Osteoblast (primary cell): ENCODE data around the gene LZTR1. TPM values are rescaled to one million over a fixed set of nuclear protein-coding genes. Genes with fewer than 3 reads are reported as not detected.

Source experiments
- DNase-seq: peaks from one replicate; pipeline ENCODE4 v3.0.0; 2011; ENCODE audit warnings: low spot score, mixed read lengths; ENCODE audit not compliant: insufficient read length; ENCODE audit errors: missing footprints
- H2AFZ ChIP-seq: 2 replicates; pipeline ENCODE4 v1.6.0; 2011; ENCODE audit warnings: mild to moderate bottlenecking, low read length
- H3K27ac ChIP-seq: 2 replicates; pipeline ENCODE4 v1.5.1; 2011; ENCODE audit warnings: mild to moderate bottlenecking, low read depth, low read length, moderate library complexity
- H3K27me3 ChIP-seq: 2 replicates; pipeline ENCODE4 v1.6.0; 2012; ENCODE audit warnings: mild to moderate bottlenecking, control low read depth, inconsistent platforms, low read length, moderate library complexity; ENCODE audit not compliant: insufficient read depth
- H3K36me3 ChIP-seq: 2 replicates; pipeline ENCODE4 v1.5.1; 2011; ENCODE audit warnings: mild to moderate bottlenecking, low read length, control low read depth, moderate library complexity; ENCODE audit not compliant: insufficient read depth
- H3K4me1 ChIP-seq: 2 replicates; pipeline ENCODE4 v1.5.1; 2011; ENCODE audit warnings: mild to moderate bottlenecking, low read length, control low read depth, moderate library complexity; ENCODE audit not compliant: insufficient read depth
- H3K4me2 ChIP-seq: 2 replicates; pipeline ENCODE4 v1.6.0; 2011; ENCODE audit warnings: mild to moderate bottlenecking, low read length; ENCODE audit not compliant: insufficient read depth
- H3K4me3 ChIP-seq: fragments of 200-600 bp; sonication (generic); 3 replicates; pipeline ENCODE4 v1.5.1; 2012; ENCODE audit warnings: mild to moderate bottlenecking, low read length, inconsistent platforms; ENCODE audit not compliant: insufficient read depth
- H3K79me2 ChIP-seq: 2 replicates; pipeline ENCODE4 v1.6.0; 2012; ENCODE audit warnings: mild to moderate bottlenecking, low read length, control low read depth, inconsistent platforms; ENCODE audit not compliant: insufficient read depth
- H3K9me3 ChIP-seq: 2 replicates; pipeline ENCODE4 v1.5.1; 2011; ENCODE audit warnings: low read depth, low read length, control low read depth
- H4K20me1 ChIP-seq: 2 replicates; pipeline ENCODE4 v1.6.0; 2012; ENCODE audit warnings: mild to moderate bottlenecking, low read length, control low read depth; ENCODE audit not compliant: insufficient read depth
- total RNA-seq: library from RNA; depleted of rRNA; stranded (reverse); fragments of >200 nt; gene quantifications from 2 replicates; pipeline ENCODE4 v1.2.3, GENCODE V29; 2012
- TF ChIP-seq, protein P1 (sequence below): IDR thresholded peaks from 2 replicates; pipeline ENCODE4 v1.5.1; 2011; ENCODE audit warnings: mild to moderate bottlenecking, low read depth, low read length, moderate library complexity; ENCODE audit errors: extremely low read depth

The LZTR1 gene
- total RNA-seq, 1 donor, result 56.8 TPM

DNA sequence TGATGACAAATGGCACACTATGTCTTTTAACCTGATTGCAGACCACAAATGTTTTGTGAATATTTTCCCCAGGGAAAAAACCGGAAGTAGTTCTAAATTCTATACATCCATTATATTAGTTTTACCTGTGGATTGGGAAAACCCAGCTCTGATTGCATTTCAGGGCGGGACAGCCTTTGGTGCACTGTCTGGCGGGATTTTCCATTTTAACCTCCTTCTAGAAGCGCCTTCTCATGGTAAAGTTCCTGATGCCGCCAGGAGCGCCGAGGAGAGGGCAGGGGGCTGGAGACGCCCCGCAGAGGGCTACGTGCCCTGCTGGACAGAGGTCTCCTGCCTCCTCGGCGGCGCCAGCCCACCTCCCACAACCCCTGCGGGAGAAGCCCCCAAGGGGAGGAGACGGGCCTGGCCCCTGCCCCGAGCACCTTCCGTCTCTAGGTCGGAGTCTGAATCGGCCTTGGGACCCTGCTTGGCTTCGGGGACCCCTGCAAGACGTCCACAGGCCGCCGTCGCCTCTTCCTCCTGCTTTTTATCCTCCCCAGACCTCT is 31.6 kb downstream of the LZTR1 start:
- peak overlapping the region; percentile 92 for H3K4me2 ChIP-seq
- H3K4me1 ChIP-seq, result peaks cover 27% of the 10 kb centered on the region
- peaks cover 8% of the 10 kb centered on the region for H4K20me1 ChIP-seq
- no peaks in the 10 kb centered on the region for H3K79me2 ChIP-seq
- DNase-seq, result peak; percentile 52
- H3K36me3 ChIP-seq, result no peaks in the 10 kb centered on the region
- peak overlapping the region; percentile 93 for H2AFZ ChIP-seq
- peak overlapping the region; percentile 82 for H3K4me3 ChIP-seq
- H3K27me3 ChIP-seq, result no peaks in the 10 kb centered on the region
- peak overlapping the region; percentile 58 for H3K27ac ChIP-seq
- H3K9me3 ChIP-seq, result no peaks in the 10 kb centered on the region
- TF ChIP-seq, protein P1, sequence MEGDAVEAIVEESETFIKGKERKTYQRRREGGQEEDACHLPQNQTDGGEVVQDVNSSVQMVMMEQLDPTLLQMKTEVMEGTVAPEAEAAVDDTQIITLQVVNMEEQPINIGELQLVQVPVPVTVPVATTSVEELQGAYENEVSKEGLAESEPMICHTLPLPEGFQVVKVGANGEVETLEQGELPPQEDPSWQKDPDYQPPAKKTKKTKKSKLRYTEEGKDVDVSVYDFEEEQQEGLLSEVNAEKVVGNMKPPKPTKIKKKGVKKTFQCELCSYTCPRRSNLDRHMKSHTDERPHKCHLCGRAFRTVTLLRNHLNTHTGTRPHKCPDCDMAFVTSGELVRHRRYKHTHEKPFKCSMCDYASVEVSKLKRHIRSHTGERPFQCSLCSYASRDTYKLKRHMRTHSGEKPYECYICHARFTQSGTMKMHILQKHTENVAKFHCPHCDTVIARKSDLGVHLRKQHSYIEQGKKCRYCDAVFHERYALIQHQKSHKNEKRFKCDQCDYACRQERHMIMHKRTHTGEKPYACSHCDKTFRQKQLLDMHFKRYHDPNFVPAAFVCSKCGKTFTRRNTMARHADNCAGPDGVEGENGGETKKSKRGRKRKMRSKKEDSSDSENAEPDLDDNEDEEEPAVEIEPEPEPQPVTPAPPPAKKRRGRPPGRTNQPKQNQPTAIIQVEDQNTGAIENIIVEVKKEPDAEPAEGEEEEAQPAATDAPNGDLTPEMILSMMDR, result no peak

- Histone ChIP-seq H4K20me1 (peaks cover 7% of the 10 kb centered on the region), H3K4me3 (peak overlapping the region; percentile 82), H3K36me3 (no peaks in the 10 kb centered on the region), H3K27me3 (no peaks in the 10 kb centered on the region), H3K4me1 (peaks cover 27% of the 10 kb centered on the region), H2AFZ (peak overlapping the region; percentile 93), H3K9me3 (no peaks in the 10 kb centered on the region), H3K79me2 (no peaks in the 10 kb centered on the region), H3K4me2 (peak overlapping the region; percentile 92), H3K27ac (peak overlapping the region; percentile 58)
- peak; percentile 99 for DNase-seq
- TF ChIP-seq, protein P1, result no peak
These were observed 32.2 kb downstream of the LZTR1 start for GRCh38 chr22:21014202-21014725.

GRCh38 chr22:21014726-21015465 is 32.8 kb downstream of the LZTR1 start, which contains the start of gene P2RX6:
Gene P2RX6, plus strand, starts transcription at chr22:21015165. Its CDS starts 10 bp downstream, at chr22:21015175.
- TF ChIP-seq, protein P1, result no peak
- peak within 1 kb of the TSS; percentile 58 for H3K27ac ChIP-seq
- H4K20me1 ChIP-seq, result peaks cover under 1% of the 10 kb centered on the region
- H3K9me3 ChIP-seq, result no peaks in the 10 kb centered on the region
- peak within 1 kb of the TSS; percentile 92 for H3K4me2 ChIP-seq
- H3K4me1 ChIP-seq, result peaks cover 27% of the 10 kb centered on the region
- no peaks in the 10 kb centered on the region for H3K79me2 ChIP-seq
- H3K27me3 ChIP-seq, result no peaks in the 10 kb centered on the region
- DNase-seq, result peak; percentile 93
- peak within 1 kb of the TSS; percentile 93 for H2AFZ ChIP-seq
- H3K4me3 ChIP-seq, result peak within 1 kb of the TSS; percentile 82
- H3K36me3 ChIP-seq, result no peaks in the 10 kb centered on the region

GRCh38 chr22:21015466-21016006 is 33.4 kb downstream of the LZTR1 start:
- H2AFZ ChIP-seq, result no peak overlapping the region
- peak overlapping the region; percentile 58 for H3K27ac ChIP-seq
- peak overlapping the region; percentile 82 for H3K4me3 ChIP-seq
- no peaks in the 10 kb centered on the region for H4K20me1 ChIP-seq
- DNase-seq, result peak; percentile 59
- H3K36me3 ChIP-seq, result no peaks in the 10 kb centered on the region
- no peaks in the 10 kb centered on the region for H3K9me3 ChIP-seq
- no peaks in the 10 kb centered on the region for H3K79me2 ChIP-seq
- TF ChIP-seq, protein P1, result no peak
- H3K4me2 ChIP-seq, result peak overlapping the region; percentile 92
- H3K27me3 ChIP-seq, result no peaks in the 10 kb centered on the region
- H3K4me1 ChIP-seq, result peaks cover 27% of the 10 kb centered on the region
